ENCODE results near the gene ADSS1.
A peak's percentile ranks its signal among the peaks of the same experiment; 100 is the strongest.

The ADSS1 gene

GRCh38 chr14:104678346-104678745, 45.7 kb upstream of the ADSS1 start:
- peak overlapping the region; percentile 49 for H3K4me3 ChIP-seq (ENCODE audit: low read depth, low read length)
- DNase-seq: peak; percentile 75
- H3K9me3 ChIP-seq (ENCODE audit: severe bottlenecking): no peaks in the 10 kb centered on the region

GRCh38 chr14:104678901-104679705, 44.9 kb upstream of the ADSS1 start:
- no peak for TF ChIP-seq CTCF (IDR thresholded peaks at IDR 0.05; ENCODE audit: low read depth, low read length)
- DNase-seq: no peak
- H3K4me3 ChIP-seq (ENCODE audit: low read depth, low read length): no peak overlapping the region
- H3K36me3 ChIP-seq: no peaks in the 10 kb centered on the region
- H3K9me3 ChIP-seq (ENCODE audit: severe bottlenecking): no peaks in the 10 kb centered on the region
- H3K27ac ChIP-seq: peak overlapping the region; percentile 100
- no peaks in the 10 kb centered on the region for H3K27me3 ChIP-seq (ENCODE audit: insufficient read depth, low read depth, severe bottlenecking)

More at GRCh38 chr14:104678346-104678745, 45.7 kb upstream of the ADSS1 start:
- H3K36me3 ChIP-seq: no peaks in the 10 kb centered on the region
- no peaks in the 10 kb centered on the region for H3K27me3 ChIP-seq (ENCODE audit: insufficient read depth, low read depth, severe bottlenecking)
- H3K27ac ChIP-seq: peak overlapping the region; percentile 100
- TF ChIP-seq CTCF (IDR thresholded peaks at IDR 0.05; ENCODE audit: low read depth, low read length): no peak

GRCh38 chr14:104680056-104680805, 43.8 kb upstream of the ADSS1 start:
- no peak for DNase-seq

GRCh38 chr14:104680806-104681688, 43.0 kb upstream of the ADSS1 start:
- Histone ChIP-seq H3K27me3 (ENCODE audit: insufficient read depth, low read depth, severe bottlenecking) (no peaks in the 10 kb centered on the region), H3K9me3 (ENCODE audit: severe bottlenecking) (no peaks in the 10 kb centered on the region), H3K4me3 (ENCODE audit: low read depth, low read length) (peak overlapping the region; percentile 5; the same call in 1 of the 2 replicates), H3K36me3 (no peaks in the 10 kb centered on the region), H3K27ac (peak overlapping the region; percentile 56)
- DNase-seq: peak; percentile 56
- peak; percentile 54 for TF ChIP-seq CTCF (IDR thresholded peaks at IDR 0.05; ENCODE audit: low read depth, low read length)

More at GRCh38 chr14:104680056-104680805, 43.8 kb upstream of the ADSS1 start:
- Histone ChIP-seq H3K27ac (no peak overlapping the region; the same call in 1 of the 2 replicates), H3K27me3 (ENCODE audit: insufficient read depth, low read depth, severe bottlenecking) (no peaks in the 10 kb centered on the region), H3K36me3 (no peaks in the 10 kb centered on the region), H3K4me3 (ENCODE audit: low read depth, low read length) (no peak overlapping the region), H3K9me3 (ENCODE audit: severe bottlenecking) (no peaks in the 10 kb centered on the region)
- TF ChIP-seq CTCF (IDR thresholded peaks at IDR 0.05; ENCODE audit: low read depth, low read length): no peak

GRCh38 chr14:104681689-104682074, 42.3 kb upstream of the ADSS1 start:
- Histone ChIP-seq H3K9me3 (ENCODE audit: severe bottlenecking) (no peaks in the 10 kb centered on the region), H3K4me3 (ENCODE audit: low read depth, low read length) (0 out of 2 replicates have a peak overlapping the region, but pooled peaks have one; percentile 5), H3K27me3 (ENCODE audit: insufficient read depth, low read depth, severe bottlenecking) (no peaks in the 10 kb centered on the region), H3K27ac (peak overlapping the region; percentile 56), H3K36me3 (no peaks in the 10 kb centered on the region)
- peak; percentile 26; the same call in 1 of the 2 replicates for TF ChIP-seq CTCF (IDR thresholded peaks at IDR 0.05; ENCODE audit: low read depth, low read length)
- DNase-seq: peak; percentile 79

All from WERI-Rb-1 (cell line).